Measurements from ENCODE around the gene ALKBH3. TPM values are rescaled to one million over a fixed set of nuclear protein-coding genes. Genes with fewer than 3 reads are reported as not detected.

ALKBH3 gene
- total RNA-seq, 1 experiment from 2014 or later = 13.3 TPM

GRCh38 chr11:43934601-43935423 is 54.2 kb downstream of the ALKBH3 start (continued):
- TF ChIP-seq ZNF532 (CRISPR knock-in tag; IDR thresholded peaks at IDR 0.05; ENCODE audit: borderline replicate concordance) (no peak), AR (CRISPR knock-in tag; IDR thresholded peaks at IDR 0.05) (no peak), SMAD4 (CRISPR knock-in tag; IDR thresholded peaks at IDR 0.05) (no peak)

- CTCF ChIA-PET = no interaction called here
- no peak for ATAC-seq
- Mint-ChIP-seq H3K36me3 (no peaks in the 10 kb centered on the region), H3K27me3 (ENCODE audit: low read depth) (peaks cover 17% of the 10 kb centered on the region), H3K27ac (no peak overlapping the region), H3K4me3 (no peak overlapping the region), H3K9me3 (no peaks in the 10 kb centered on the region), H3K4me1 (peaks cover 6% of the 10 kb centered on the region)
- TF ChIP-seq ELF4 (CRISPR knock-in tag; IDR thresholded peaks at IDR 0.05; ENCODE audit: low read depth) = no peak
- TF ChIP-seq, protein P1, sequence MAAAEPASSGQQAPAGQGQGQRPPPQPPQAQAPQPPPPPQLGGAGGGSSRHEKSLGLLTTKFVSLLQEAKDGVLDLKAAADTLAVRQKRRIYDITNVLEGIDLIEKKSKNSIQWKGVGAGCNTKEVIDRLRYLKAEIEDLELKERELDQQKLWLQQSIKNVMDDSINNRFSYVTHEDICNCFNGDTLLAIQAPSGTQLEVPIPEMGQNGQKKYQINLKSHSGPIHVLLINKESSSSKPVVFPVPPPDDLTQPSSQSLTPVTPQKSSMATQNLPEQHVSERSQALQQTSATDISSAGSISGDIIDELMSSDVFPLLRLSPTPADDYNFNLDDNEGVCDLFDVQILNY (CRISPR knock-in tag; IDR thresholded peaks at IDR 0.05) = no peak
- no peak for TF ChIP-seq MXD4 (CRISPR knock-in tag; IDR thresholded peaks at IDR 0.05; ENCODE audit: borderline replicate concordance)
- TF ChIP-seq MYBL2 (CRISPR knock-in tag; IDR thresholded peaks at IDR 0.05) = no peak
- TF ChIP-seq ATF1 (CRISPR knock-in tag; IDR thresholded peaks at IDR 0.05) = no peak
- no peak for TF ChIP-seq USF1 (CRISPR knock-in tag; IDR thresholded peaks at IDR 0.05)
- TF ChIP-seq NFE2L1 (CRISPR knock-in tag; IDR thresholded peaks at IDR 0.05) = no peak
- TF ChIP-seq ATF3 (CRISPR knock-in tag; conservative IDR thresholded peaks at IDR 0.05) = no peak
- TF ChIP-seq, protein P2, sequence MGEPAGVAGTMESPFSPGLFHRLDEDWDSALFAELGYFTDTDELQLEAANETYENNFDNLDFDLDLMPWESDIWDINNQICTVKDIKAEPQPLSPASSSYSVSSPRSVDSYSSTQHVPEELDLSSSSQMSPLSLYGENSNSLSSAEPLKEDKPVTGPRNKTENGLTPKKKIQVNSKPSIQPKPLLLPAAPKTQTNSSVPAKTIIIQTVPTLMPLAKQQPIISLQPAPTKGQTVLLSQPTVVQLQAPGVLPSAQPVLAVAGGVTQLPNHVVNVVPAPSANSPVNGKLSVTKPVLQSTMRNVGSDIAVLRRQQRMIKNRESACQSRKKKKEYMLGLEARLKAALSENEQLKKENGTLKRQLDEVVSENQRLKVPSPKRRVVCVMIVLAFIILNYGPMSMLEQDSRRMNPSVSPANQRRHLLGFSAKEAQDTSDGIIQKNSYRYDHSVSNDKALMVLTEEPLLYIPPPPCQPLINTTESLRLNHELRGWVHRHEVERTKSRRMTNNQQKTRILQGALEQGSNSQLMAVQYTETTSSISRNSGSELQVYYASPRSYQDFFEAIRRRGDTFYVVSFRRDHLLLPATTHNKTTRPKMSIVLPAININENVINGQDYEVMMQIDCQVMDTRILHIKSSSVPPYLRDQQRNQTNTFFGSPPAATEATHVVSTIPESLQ (CRISPR knock-in tag; IDR thresholded peaks at IDR 0.05) = no peak
- no peak for TF ChIP-seq NR1H2 (CRISPR knock-in tag; IDR thresholded peaks at IDR 0.05)
- TF ChIP-seq CBFB (CRISPR knock-in tag; IDR thresholded peaks at IDR 0.05; ENCODE audit: low read depth) = no peak
- no peak for TF ChIP-seq ZNF138 (CRISPR knock-in tag; conservative IDR thresholded peaks at IDR 0.05)
- no peak for TF ChIP-seq ZNF263 (CRISPR knock-in tag; IDR thresholded peaks at IDR 0.05; ENCODE audit: low read depth)
- no peak for TF ChIP-seq CREM (CRISPR knock-in tag; IDR thresholded peaks at IDR 0.05)
- no peak for TF ChIP-seq ZNF532 (CRISPR knock-in tag; IDR thresholded peaks at IDR 0.05; ENCODE audit: borderline replicate concordance)
- TF ChIP-seq GABPB1 (CRISPR knock-in tag; IDR thresholded peaks at IDR 0.05) = no peak
- no peak for TF ChIP-seq JUN (CRISPR knock-in tag; IDR thresholded peaks at IDR 0.05)
- no peak for TF ChIP-seq ZNF416 (CRISPR knock-in tag; IDR thresholded peaks at IDR 0.05)
- POLR2A ChIA-PET = no interaction called here
- no peak for DNase-seq (ENCODE audit: low spot score)
Measured at GRCh38 chr11:43935424-43935979, 54.9 kb downstream of the ALKBH3 start.

Measured in WTC11 (cell line).